ENCODE data around the gene HNRNPC.
"Not testable (repeated sequence)": the region's sequence is repeated elsewhere in the genome, so short reads cannot be mapped to it uniquely, and the experiment has no call there.

The HNRNPC gene

DNA sequence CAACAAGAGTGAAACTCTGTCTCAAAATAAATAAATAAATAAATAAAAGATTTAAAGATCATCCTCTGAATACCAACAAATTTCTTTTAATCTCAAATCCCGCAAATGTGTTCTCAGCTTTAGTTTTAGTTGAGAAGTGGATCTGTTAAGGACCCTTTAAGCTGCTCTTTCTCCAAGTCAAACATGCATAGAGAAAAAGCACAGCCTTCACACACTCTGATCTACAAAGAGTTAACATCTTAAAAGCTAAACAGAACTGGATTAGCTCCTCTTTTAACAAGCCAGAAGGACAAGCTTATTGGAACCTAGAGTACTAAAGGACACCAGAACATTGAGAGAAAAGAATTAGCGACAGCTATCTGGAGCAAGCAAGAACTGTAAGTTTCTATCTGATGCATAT lies 10.5 kb upstream of the HNRNPC start, which contains the start of gene RPGRIP1:
TSS of gene RPGRIP1 (plus strand) at position 301 of the 400 bp plus-strand sequence. CDS start 7,894 bp downstream, outside the sequence.
- TF ChIP-seq, protein P1, sequence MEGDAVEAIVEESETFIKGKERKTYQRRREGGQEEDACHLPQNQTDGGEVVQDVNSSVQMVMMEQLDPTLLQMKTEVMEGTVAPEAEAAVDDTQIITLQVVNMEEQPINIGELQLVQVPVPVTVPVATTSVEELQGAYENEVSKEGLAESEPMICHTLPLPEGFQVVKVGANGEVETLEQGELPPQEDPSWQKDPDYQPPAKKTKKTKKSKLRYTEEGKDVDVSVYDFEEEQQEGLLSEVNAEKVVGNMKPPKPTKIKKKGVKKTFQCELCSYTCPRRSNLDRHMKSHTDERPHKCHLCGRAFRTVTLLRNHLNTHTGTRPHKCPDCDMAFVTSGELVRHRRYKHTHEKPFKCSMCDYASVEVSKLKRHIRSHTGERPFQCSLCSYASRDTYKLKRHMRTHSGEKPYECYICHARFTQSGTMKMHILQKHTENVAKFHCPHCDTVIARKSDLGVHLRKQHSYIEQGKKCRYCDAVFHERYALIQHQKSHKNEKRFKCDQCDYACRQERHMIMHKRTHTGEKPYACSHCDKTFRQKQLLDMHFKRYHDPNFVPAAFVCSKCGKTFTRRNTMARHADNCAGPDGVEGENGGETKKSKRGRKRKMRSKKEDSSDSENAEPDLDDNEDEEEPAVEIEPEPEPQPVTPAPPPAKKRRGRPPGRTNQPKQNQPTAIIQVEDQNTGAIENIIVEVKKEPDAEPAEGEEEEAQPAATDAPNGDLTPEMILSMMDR (IDR thresholded peaks at IDR 0.05; ENCODE audit: insufficient read depth, low read length, poor library complexity, severe bottlenecking) = no peak
- Histone ChIP-seq H3K27me3 (replicated peaks; ENCODE audit: control insufficient read depth, insufficient read depth, low read length) (no peaks in the 10 kb centered on the region), H3K36me3 (ENCODE audit: control insufficient read depth, insufficient read depth, low read length) (no peaks in the 10 kb centered on the region), H3K4me3 (replicated peaks; ENCODE audit: low read depth, low read length) (no peak within 1 kb of the TSS)
- no peak for DNase-seq (ENCODE audit: extremely low read depth, insufficient read length)

DNA sequence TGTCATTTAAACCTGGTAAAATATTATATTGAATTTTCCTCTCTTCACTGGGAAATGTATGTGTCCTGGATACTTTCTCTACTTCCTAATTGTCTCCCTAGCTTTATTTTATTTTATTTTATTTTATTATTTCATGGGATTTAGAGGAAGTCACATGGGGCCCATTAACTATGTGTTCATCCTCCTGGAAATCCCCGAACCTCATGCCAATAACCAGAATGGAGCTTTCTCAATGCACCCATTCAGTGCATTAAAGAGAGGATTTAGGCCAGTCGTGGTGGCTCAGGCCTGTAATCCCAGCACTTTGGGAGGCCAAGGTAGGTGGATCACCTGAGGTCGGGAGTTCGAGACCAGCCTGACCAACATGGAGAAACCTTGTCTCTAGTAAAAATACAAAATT lies 9.4 kb upstream of the HNRNPC start:
- TF ChIP-seq, protein P1 (IDR thresholded peaks at IDR 0.05; ENCODE audit: insufficient read depth, low read length, poor library complexity, severe bottlenecking) = no peak
- no peaks in the 10 kb centered on the region for H3K36me3 ChIP-seq (ENCODE audit: control insufficient read depth, insufficient read depth, low read length)
- DNase-seq (ENCODE audit: extremely low read depth, insufficient read length) = no peak
- H3K27me3 ChIP-seq (replicated peaks; ENCODE audit: control insufficient read depth, insufficient read depth, low read length) = no peaks in the 10 kb centered on the region
- H3K4me3 ChIP-seq (replicated peaks; ENCODE audit: low read depth, low read length) = no peak overlapping the region

DNA sequence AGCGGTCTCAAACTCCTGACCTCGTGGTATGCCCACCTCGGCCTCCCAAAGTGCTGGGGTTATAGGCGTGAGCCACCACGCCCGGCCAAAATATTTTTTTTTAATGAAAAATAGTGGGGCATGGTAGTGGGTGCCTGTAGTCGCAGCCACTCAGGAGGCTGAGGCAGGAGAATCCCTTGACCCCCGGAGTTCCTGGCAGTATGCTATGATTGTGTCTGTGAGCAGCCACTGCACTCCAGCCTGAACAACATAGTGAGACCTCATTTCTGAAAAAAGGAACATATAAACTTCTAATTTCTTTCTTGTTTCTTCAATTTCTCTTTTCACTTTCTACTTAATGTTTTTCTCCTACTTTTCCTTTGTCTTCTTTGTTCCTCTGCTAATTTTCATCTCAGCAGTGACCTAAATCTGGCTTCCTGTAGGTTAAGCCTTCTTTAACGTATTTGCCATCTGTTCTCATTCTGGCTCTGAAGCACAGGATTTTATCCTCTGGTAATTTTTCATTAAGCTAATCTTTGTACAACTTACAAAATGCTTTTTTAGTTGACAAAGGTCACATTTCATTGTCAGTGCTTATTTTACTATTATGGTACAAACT lies 6.1 kb upstream of the HNRNPC start:
- H3K36me3 ChIP-seq (ENCODE audit: control insufficient read depth, insufficient read depth, low read length) = no peaks in the 10 kb centered on the region
- TF ChIP-seq, protein P1 (IDR thresholded peaks at IDR 0.05; ENCODE audit: insufficient read depth, low read length, poor library complexity, severe bottlenecking) = no peak
- no peak for DNase-seq (ENCODE audit: extremely low read depth, insufficient read length)
- no peaks in the 10 kb centered on the region for H3K27me3 ChIP-seq (replicated peaks; ENCODE audit: control insufficient read depth, insufficient read depth, low read length)
- H3K4me3 ChIP-seq (replicated peaks; ENCODE audit: low read depth, low read length) = no peak overlapping the region

DNA sequence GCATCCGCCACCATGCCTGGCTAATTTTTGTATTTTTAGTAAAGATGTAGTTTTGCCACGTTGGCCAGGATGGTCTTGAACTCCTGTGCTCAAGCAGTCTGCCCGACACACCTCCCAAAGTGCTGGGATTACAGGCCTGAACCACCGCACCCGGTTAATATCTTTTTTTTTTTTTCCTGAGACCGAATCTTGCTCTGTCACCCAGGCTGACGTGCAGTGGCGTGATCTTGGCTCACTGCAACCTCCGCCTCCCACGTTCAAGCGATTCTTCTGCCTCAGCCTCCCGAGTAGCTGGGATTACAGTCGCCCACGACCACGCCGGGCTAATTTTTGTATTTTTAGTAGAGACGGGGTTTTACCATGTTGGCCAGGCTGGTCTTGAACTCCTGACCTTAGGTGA lies 3.4 kb upstream of the HNRNPC start:
- H3K27me3 ChIP-seq (replicated peaks; ENCODE audit: control insufficient read depth, insufficient read depth, low read length); DNase-seq (ENCODE audit: extremely low read depth, insufficient read length); H3K4me3 ChIP-seq (replicated peaks; ENCODE audit: low read depth, low read length); H3K36me3 ChIP-seq (ENCODE audit: control insufficient read depth, insufficient read depth, low read length): not testable (repeated sequence)

DNA sequence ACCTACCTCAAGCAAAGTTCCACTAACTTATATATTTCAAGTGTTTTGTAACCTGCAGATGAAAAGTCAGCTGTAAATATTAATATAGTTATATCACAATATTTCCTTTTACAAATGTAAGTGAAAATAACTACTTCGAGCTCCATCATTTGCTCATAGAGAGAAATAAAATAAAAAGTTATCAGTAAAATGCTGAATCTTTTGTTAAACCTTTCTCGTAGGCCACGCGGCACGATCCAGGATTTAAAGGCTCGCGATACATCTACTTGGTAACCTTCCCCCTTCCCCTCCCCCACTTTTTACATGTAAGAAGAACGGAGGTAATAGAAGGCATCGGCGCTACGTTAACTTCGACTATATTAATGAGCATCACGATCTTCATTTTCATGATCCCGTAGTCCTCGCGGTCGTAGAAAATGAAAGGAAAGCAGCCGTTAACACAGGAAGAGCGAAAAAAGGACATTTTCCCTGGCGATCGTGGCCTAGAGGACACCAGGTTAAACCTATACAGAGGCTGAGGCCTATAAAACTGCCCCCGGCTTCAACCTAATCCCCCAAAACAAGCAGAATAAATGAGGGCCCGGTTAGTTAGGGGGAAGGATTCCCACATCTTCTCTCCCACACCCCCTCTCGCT lies 508 bp downstream of the HNRNPC start:
- H3K36me3 ChIP-seq (ENCODE audit: control insufficient read depth, insufficient read depth, low read length) = peaks cover 8% of the 10 kb centered on the region
- TF ChIP-seq, protein P1 (IDR thresholded peaks at IDR 0.05; ENCODE audit: insufficient read depth, low read length, poor library complexity, severe bottlenecking) = no peak
- no peaks in the 10 kb centered on the region for H3K27me3 ChIP-seq (replicated peaks; ENCODE audit: control insufficient read depth, insufficient read depth, low read length)
- H3K4me3 ChIP-seq (replicated peaks; ENCODE audit: low read depth, low read length) = peak overlapping the region; percentile 99
- no peak for DNase-seq (ENCODE audit: extremely low read depth, insufficient read length)

DNA sequence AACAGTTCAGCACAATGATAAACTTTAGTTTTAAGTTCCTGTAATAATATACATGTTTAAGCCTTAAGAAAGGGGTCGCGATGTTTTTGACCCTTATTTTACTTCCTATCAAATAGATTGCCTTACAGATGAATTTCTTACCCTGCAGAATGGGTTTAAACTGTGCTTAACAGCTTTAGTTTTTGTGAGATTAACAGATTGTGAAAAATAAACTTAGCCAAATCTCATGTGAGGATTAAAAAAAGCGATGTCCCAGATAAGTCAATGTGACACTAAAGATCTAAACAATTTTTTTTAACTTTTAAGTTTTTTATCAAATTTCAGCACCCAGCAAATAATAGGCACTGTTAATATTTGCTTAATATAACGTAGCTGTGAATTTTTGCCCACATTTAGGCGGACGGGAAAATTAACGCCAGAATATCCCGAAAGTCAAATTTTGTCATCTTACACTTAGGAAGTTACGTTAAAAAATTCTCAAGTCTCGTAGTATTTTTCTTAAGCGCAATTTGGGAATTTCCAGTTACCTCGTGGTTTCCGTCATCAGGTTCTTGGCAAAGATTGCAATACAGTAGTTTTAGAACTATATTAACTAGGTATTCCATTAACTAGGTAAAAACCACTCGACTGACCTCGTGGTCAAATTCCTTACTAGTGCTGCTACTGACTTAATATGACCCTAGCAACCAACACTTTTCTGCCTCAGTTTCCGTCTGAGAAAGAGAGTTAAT lies 1.2 kb downstream of the HNRNPC start:
- TF ChIP-seq, protein P1 (IDR thresholded peaks at IDR 0.05; ENCODE audit: insufficient read depth, low read length, poor library complexity, severe bottlenecking) = no peak
- Histone ChIP-seq H3K4me3 (replicated peaks; ENCODE audit: low read depth, low read length) (peak overlapping the region; percentile 99), H3K27me3 (replicated peaks; ENCODE audit: control insufficient read depth, insufficient read depth, low read length) (no peaks in the 10 kb centered on the region), H3K36me3 (ENCODE audit: control insufficient read depth, insufficient read depth, low read length) (peaks cover 11% of the 10 kb centered on the region)
- DNase-seq (ENCODE audit: extremely low read depth, insufficient read length) = no peak
